Measurements from ENCODE around the gene TOP3B.

GRCh38 chr22:21980547-21980946 is 2.0 kb downstream of the TOP3B start:
- TF ChIP-seq, protein P1, sequence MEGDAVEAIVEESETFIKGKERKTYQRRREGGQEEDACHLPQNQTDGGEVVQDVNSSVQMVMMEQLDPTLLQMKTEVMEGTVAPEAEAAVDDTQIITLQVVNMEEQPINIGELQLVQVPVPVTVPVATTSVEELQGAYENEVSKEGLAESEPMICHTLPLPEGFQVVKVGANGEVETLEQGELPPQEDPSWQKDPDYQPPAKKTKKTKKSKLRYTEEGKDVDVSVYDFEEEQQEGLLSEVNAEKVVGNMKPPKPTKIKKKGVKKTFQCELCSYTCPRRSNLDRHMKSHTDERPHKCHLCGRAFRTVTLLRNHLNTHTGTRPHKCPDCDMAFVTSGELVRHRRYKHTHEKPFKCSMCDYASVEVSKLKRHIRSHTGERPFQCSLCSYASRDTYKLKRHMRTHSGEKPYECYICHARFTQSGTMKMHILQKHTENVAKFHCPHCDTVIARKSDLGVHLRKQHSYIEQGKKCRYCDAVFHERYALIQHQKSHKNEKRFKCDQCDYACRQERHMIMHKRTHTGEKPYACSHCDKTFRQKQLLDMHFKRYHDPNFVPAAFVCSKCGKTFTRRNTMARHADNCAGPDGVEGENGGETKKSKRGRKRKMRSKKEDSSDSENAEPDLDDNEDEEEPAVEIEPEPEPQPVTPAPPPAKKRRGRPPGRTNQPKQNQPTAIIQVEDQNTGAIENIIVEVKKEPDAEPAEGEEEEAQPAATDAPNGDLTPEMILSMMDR (IDR thresholded peaks at IDR 0.05) = no peak
- TF ChIP-seq POLR2A (IDR thresholded peaks at IDR 0.05) = no peak

All from right lobe of liver (tissue), 4 donors.